IPS-18c (cell line): ENCODE measurements around the gene MAN2B2.
"Not testable (repeated sequence)": the region's sequence is repeated elsewhere in the genome, so short reads cannot be mapped to it uniquely, and the experiment has no call there.

ENCODE experiments used
- H3K4me3 ChIP-seq: 2 replicates; pipeline ENCODE4 v1.7.0; 2013; ENCODE audit warnings: low read depth, mild to moderate bottlenecking, low read length, moderate library complexity; ENCODE audit not compliant: insufficient read depth
- H3K9me3 ChIP-seq: one replicate; pipeline ENCODE4 v1.6.1; 2013; ENCODE audit warnings: mild to moderate bottlenecking, low read length, moderate library complexity; ENCODE audit not compliant: control insufficient read depth, insufficient read depth

The MAN2B2 gene

GRCh38 chr4:6617246-6617645 lies 42.3 kb downstream of the MAN2B2 start:
- no peaks in the 10 kb centered on the region for H3K9me3 ChIP-seq
- no peak overlapping the region for H3K4me3 ChIP-seq

- Histone ChIP-seq H3K9me3 (no peaks in the 10 kb centered on the region), H3K4me3 (no peak overlapping the region)
Measured at GRCh38 chr4:6618386-6619115, 43.6 kb downstream of the MAN2B2 start.

- no peaks in the 10 kb centered on the region for H3K9me3 ChIP-seq
- H3K4me3 ChIP-seq, result no peak overlapping the region
Measured at GRCh38 chr4:6619116-6619465, 44.1 kb downstream of the MAN2B2 start.

GRCh38 chr4:6619466-6620255 lies 44.7 kb downstream of the MAN2B2 start:
- Histone ChIP-seq H3K9me3 (no peaks in the 10 kb centered on the region), H3K4me3 (no peak overlapping the region)

GRCh38 chr4:6620296-6620695 lies 45.3 kb downstream of the MAN2B2 start:
- H3K4me3 ChIP-seq, result no peak overlapping the region
- H3K9me3 ChIP-seq, result no peaks in the 10 kb centered on the region

GRCh38 chr4:6620891-6621555 lies 46.0 kb downstream of the MAN2B2 start:
- no peaks in the 10 kb centered on the region for H3K9me3 ChIP-seq
- H3K4me3 ChIP-seq, result no peak overlapping the region

GRCh38 chr4:6621556-6621927 lies 46.6 kb downstream of the MAN2B2 start:
- Histone ChIP-seq H3K4me3 (no peak overlapping the region), H3K9me3 (no peaks in the 10 kb centered on the region)

GRCh38 chr4:6622744-6623143 lies 47.8 kb downstream of the MAN2B2 start:
- Histone ChIP-seq H3K4me3 (no peak overlapping the region), H3K9me3 (no peaks in the 10 kb centered on the region)

GRCh38 chr4:6625256-6625655 lies 50.3 kb downstream of the MAN2B2 start:
- Histone ChIP-seq H3K4me3 (no peak overlapping the region), H3K9me3 (no peaks in the 10 kb centered on the region)

- Histone ChIP-seq H3K4me3 (no peak overlapping the region), H3K9me3 (no peaks in the 10 kb centered on the region)
Measured at GRCh38 chr4:6626066-6626465, 51.1 kb downstream of the MAN2B2 start.

- H3K9me3 ChIP-seq, result no peaks in the 10 kb centered on the region
Measured at GRCh38 chr4:6627832-6628231, 52.8 kb downstream of the MAN2B2 start.

GRCh38 chr4:6628484-6628883 lies 53.5 kb downstream of the MAN2B2 start:
- H3K9me3 ChIP-seq, H3K4me3 ChIP-seq: not testable (repeated sequence)

More at GRCh38 chr4:6627832-6628231, 52.8 kb downstream of the MAN2B2 start:
- H3K4me3 ChIP-seq, result no peak overlapping the region

- Histone ChIP-seq H3K4me3 (no peak overlapping the region), H3K9me3 (no peaks in the 10 kb centered on the region)
Measured at GRCh38 chr4:6632125-6632524, 57.1 kb downstream of the MAN2B2 start.

- Histone ChIP-seq H3K9me3 (no peaks in the 10 kb centered on the region), H3K4me3 (no peak overlapping the region)
Measured at GRCh38 chr4:6633091-6633906, 58.3 kb downstream of the MAN2B2 start.

GRCh38 chr4:6634746-6635145 lies 59.8 kb downstream of the MAN2B2 start:
- Histone ChIP-seq H3K4me3 (no peak overlapping the region), H3K9me3 (no peaks in the 10 kb centered on the region)

GRCh38 chr4:6639137-6639680 lies 64.2 kb downstream of the MAN2B2 start:
- H3K9me3 ChIP-seq, result no peaks in the 10 kb centered on the region
- no peak overlapping the region for H3K4me3 ChIP-seq
